Epithelial cell of proximal tubule (primary cell): Measurements from ENCODE around the gene RASL11B. TPM values are rescaled to one million over a fixed set of nuclear protein-coding genes. Genes with fewer than 3 reads are reported as not detected.

Experiments used
- DNase-seq: peaks from one replicate; pipeline ENCODE4 v3.0.0-alpha.2; 2011; ENCODE audit warnings: low read depth
- H3K4me3 ChIP-seq: 2 replicates; pipeline ENCODE4 v1.5.1; 2011; ENCODE audit warnings: low read depth, mild to moderate bottlenecking, low read length
- CTCF ChIP-seq: conservative IDR thresholded peaks from 2 replicates; pipeline ENCODE4 v1.5.1; 2012; ENCODE audit warnings: low read depth, mild to moderate bottlenecking, low read length
- total RNA-seq: library from RNA; depleted of rRNA; stranded (reverse); fragments of >200 nt; gene quantifications from 2 replicates; pipeline ENCODE4 v1.2.3, GENCODE V29; 2015

Gene RASL11B
- total RNA-seq, 1 donor from 2014 or later, result 3.6 TPM

- DNase-seq, result no peak
- no peak for TF ChIP-seq CTCF
These were observed 8.1 kb downstream of the RASL11B start for GRCh38 chr4:52870225-52870624.

GRCh38 chr4:52873191-52873590 is 11.1 kb downstream of the RASL11B start:
- no peak for TF ChIP-seq CTCF
- no peak for DNase-seq
- H3K4me3 ChIP-seq, result no peak overlapping the region

More at GRCh38 chr4:52870225-52870624, 8.1 kb downstream of the RASL11B start:
- H3K4me3 ChIP-seq, result no peak overlapping the region

- H3K4me3 ChIP-seq, result no peak overlapping the region
- no peak for DNase-seq
- TF ChIP-seq CTCF, result no peak
These were observed 11.8 kb downstream of the RASL11B start for GRCh38 chr4:52873861-52874343.

GRCh38 chr4:52874948-52875347 is 12.8 kb downstream of the RASL11B start:
- TF ChIP-seq CTCF, result no peak
- DNase-seq, result no peak
- no peak overlapping the region for H3K4me3 ChIP-seq

GRCh38 chr4:52876069-52876468 is 14.0 kb downstream of the RASL11B start:
- TF ChIP-seq CTCF, result no peak
- no peak overlapping the region for H3K4me3 ChIP-seq
- no peak for DNase-seq

GRCh38 chr4:52877036-52877435 is 14.9 kb downstream of the RASL11B start:
- H3K4me3 ChIP-seq, result no peak overlapping the region
- no peak for DNase-seq
- TF ChIP-seq CTCF, result no peak

- TF ChIP-seq CTCF, result no peak
- DNase-seq, result no peak
- H3K4me3 ChIP-seq, result no peak overlapping the region
These were observed 15.6 kb downstream of the RASL11B start for GRCh38 chr4:52877694-52878093.
